GM21737 (cell line): ENCODE data around the gene RIMBP3B.
"Not testable (repeated sequence)": the region's sequence is repeated elsewhere in the genome, so short reads cannot be mapped to it uniquely, and the experiment has no call there.

Experiments
- ATAC-seq: cut with Tn5 transposase; IDR thresholded peaks from one replicate; pipeline ENCODE4 v1.9.1; 2021; ENCODE audit warnings: mild to moderate bottlenecking, moderate library complexity; ENCODE audit not compliant: unreplicated experiment

RIMBP3B gene, protein sequence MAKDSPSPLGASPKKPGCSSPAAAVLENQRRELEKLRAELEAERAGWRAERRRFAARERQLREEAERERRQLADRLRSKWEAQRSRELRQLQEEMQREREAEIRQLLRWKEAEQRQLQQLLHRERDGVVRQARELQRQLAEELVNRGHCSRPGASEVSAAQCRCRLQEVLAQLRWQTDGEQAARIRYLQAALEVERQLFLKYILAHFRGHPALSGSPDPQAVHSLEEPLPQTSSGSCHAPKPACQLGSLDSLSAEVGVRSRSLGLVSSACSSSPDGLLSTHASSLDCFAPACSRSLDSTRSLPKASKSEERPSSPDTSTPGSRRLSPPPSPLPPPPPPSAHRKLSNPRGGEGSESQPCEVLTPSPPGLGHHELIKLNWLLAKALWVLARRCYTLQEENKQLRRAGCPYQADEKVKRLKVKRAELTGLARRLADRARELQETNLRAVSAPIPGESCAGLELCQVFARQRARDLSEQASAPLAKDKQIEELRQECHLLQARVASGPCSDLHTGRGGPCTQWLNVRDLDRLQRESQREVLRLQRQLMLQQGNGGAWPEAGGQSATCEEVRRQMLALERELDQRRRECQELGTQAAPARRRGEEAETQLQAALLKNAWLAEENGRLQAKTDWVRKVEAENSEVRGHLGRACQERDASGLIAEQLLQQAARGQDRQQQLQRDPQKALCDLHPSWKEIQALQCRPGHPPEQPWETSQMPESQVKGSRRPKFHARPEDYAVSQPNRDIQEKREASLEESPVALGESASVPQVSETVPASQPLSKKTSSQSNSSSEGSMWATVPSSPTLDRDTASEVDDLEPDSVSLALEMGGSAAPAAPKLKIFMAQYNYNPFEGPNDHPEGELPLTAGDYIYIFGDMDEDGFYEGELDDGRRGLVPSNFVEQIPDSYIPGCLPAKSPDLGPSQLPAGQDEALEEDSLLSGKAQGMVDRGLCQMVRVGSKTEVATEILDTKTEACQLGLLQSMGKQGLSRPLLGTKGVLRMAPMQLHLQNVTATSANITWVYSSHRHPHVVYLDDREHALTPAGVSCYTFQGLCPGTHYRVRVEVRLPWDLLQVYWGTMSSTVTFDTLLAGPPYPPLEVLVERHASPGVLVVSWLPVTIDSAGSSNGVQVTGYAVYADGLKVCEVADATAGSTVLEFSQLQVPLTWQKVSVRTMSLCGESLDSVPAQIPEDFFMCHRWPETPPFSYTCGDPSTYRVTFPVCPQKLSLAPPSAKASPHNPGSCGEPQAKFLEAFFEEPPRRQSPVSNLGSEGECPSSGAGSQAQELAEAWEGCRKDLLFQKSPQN (N-terminal part only)

DNA sequence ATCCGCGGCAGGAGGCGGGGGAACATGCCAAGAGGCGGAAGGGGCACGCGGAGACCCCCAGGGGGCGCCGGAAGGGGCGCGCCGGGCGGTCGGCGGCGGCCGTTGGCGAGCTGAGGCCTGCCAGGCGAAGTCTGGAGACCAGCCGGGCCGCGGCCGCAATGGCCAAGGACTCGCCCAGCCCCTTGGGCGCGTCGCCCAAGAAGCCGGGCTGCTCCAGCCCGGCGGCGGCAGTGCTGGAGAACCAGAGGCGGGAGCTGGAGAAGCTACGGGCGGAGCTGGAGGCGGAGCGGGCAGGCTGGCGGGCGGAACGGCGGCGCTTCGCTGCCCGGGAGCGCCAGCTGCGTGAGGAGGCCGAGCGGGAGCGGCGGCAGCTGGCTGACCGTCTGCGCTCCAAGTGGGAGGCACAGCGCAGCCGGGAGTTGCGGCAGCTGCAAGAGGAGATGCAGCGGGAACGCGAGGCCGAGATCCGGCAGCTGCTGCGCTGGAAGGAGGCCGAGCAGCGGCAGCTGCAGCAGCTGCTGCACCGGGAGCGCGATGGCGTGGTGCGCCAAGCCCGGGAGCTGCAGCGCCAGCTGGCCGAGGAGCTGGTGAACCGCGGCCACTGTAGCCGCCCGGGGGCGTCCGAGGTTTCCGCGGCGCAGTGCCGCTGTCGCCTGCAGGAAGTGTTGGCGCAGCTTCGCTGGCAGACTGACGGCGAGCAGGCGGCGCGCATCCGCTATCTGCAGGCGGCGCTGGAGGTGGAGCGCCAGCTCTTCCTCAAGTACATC is at the start of gene RIMBP3B:
TSS of gene RIMBP3B (plus strand) at position 51 of the 767 bp plus-strand sequence. CDS start at position 159, 108 bp downstream.
- ATAC-seq, result peak; percentile 84

DNA sequence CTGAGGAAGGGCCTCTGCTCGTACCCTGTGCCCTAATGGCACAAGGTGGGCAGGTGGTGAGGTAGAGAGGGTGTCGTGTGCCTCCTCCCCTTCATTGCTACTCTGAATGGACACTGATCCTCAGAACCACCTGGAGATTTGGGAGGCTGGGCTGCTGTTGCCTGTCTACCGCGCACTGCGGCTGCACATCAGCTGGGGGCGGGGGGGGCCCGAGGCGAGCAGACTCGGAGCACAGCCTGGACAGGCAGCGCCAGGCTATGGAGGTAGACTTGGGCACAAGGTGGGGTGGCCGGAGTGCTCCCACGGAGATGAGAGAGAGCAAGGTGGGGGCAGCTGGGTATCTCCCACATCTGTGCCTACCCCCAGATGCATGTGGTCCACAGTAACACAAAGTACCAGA is 26.0 kb upstream of the RIMBP3B start:
- not testable (repeated sequence) for ATAC-seq

- ATAC-seq, result not testable (repeated sequence)
These were observed 23.0 kb upstream of the RIMBP3B start for GRCh38 chr22:21360525-21360924.

GRCh38 chr22:21362473-21362872 is 21.1 kb upstream of the RIMBP3B start:
- ATAC-seq, result not testable (repeated sequence)

- not testable (repeated sequence) for ATAC-seq
These were observed 20.5 kb upstream of the RIMBP3B start for GRCh38 chr22:21363061-21363460.

GRCh38 chr22:21363803-21364202 is 19.7 kb upstream of the RIMBP3B start:
- not testable (repeated sequence) for ATAC-seq

DNA sequence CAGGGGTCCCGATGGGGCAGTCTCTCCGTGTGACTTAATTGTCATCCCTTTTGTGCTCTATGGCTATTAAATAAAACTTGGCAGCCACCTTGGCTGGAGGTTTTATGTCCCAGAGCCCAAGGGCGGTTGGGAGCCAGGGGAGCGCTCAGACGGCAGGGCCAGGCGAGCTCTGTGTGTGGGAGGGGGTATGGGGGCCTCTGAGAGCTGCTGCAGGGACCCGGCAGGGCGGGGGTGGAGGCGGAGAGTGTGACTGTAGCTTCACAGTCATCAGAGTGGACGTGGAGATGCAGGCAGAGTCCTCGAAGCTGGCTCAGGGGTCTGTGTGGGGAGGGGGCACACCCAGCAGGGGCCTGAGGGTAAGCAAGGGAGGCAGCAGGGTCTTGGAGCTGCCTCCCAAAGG is 19.2 kb upstream of the RIMBP3B start:
- not testable (repeated sequence) for ATAC-seq

GRCh38 chr22:21365337-21365736 is 18.2 kb upstream of the RIMBP3B start:
- ATAC-seq, result not testable (repeated sequence)

DNA sequence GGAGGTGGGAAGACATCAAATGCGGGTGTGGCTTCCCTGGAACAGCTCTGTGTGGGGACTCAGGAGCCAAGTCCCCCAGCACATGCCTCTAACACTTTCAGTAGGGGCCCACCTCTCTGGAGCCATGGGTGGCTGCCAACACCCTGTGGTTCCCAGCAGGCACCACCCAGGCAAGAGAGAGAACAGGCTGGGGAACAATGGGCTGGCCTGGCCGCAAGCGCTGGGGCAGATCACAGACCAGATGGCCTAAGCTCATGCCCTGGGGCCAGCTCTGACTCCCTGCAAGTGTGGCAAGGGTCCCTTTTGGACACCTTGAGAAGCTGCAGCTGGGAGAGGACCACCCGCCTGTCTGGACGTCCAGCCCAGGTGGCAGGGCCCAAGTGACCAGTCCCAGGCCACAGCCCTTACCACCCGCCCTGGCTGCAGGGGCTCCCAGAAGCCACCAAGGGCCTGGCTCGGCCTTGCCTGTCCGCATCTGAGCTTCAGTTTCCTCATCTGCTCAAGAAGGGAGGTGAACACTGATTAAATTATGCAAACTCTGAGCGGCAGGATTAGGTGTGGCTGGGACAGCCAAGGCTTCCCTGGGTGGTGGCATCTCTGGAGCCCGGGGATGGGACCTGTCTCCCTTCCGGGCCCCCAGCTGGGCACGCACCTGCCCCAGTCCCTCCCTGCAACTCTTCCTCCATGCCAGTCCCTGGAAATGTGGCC is 14.8 kb upstream of the RIMBP3B start:
- ATAC-seq, result not testable (repeated sequence)

GRCh38 chr22:21375880-21376279 is 7.7 kb upstream of the RIMBP3B start:
- ATAC-seq, result not testable (repeated sequence)

DNA sequence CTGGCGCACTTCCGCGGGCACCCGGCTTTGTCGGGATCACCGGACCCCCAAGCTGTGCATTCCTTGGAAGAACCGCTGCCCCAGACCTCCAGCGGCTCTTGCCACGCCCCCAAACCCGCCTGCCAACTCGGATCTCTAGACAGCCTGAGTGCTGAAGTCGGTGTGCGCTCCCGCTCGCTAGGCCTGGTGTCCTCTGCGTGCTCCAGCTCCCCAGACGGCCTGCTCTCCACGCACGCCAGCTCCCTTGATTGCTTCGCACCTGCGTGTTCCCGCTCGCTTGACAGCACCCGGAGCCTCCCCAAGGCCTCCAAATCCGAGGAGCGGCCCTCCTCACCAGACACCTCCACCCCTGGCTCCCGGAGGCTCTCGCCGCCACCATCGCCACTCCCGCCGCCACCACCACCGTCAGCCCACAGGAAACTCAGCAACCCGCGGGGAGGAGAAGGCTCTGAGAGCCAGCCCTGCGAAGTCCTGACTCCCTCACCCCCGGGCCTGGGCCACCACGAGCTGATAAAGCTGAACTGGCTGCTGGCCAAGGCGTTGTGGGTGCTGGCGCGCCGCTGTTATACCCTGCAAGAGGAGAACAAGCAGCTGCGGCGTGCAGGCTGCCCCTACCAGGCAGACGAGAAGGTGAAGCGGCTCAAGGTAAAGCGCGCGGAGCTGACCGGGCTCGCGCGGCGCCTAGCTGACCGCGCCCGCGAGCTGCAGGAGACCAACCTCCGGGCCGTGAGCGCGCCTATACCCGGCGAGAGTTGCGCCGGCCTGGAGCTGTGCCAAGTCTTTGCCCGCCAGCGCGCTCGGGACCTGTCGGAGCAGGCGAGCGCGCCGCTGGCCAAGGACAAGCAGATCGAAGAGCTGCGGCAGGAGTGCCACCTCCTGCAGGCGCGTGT is 1.2 kb downstream of the RIMBP3B start:
- peak; percentile 18 for ATAC-seq

DNA sequence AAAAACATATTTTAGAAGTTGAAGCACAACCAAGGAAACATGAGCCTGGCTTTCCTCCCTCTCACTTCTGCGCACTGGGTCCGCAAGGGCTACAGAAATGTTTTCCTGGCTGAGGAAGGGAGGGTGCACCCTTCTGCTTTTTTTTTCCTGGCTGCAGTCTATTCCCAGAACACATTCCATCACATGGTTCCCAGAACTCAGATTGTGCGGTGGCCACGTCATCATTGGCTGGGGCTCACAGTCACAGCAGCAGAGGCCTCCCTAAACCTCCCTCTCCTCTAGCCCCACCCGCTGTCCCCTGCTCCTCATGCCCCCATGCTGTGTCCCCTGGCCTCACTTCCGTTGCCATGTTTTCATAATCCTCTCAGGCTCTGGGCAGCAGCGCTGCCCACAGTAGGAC is 5.9 kb downstream of the RIMBP3B start:
- not testable (repeated sequence) for ATAC-seq

DNA sequence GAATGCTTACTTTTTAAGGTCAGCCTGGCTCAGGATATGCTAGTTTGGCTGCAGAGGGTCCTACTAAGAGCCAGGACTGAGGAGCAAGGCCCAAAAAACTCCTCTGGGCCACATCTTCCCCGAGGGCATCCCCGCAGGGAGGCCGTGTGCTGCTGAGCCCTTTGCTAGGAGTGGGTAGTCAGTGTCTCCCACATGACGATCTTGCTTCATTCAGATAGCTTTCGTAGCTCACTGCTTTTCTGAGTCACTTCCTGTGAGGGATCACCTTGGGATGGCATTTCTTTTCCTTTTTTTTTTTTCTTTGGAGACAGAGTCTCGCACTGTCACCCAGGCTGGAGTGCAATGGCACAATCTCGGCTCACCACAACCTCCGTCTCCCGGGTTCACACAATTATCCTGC is 6.5 kb downstream of the RIMBP3B start:
- not testable (repeated sequence) for ATAC-seq

- ATAC-seq, result not testable (repeated sequence)
These were observed 11.1 kb downstream of the RIMBP3B start for GRCh38 chr22:21394613-21395012.

DNA sequence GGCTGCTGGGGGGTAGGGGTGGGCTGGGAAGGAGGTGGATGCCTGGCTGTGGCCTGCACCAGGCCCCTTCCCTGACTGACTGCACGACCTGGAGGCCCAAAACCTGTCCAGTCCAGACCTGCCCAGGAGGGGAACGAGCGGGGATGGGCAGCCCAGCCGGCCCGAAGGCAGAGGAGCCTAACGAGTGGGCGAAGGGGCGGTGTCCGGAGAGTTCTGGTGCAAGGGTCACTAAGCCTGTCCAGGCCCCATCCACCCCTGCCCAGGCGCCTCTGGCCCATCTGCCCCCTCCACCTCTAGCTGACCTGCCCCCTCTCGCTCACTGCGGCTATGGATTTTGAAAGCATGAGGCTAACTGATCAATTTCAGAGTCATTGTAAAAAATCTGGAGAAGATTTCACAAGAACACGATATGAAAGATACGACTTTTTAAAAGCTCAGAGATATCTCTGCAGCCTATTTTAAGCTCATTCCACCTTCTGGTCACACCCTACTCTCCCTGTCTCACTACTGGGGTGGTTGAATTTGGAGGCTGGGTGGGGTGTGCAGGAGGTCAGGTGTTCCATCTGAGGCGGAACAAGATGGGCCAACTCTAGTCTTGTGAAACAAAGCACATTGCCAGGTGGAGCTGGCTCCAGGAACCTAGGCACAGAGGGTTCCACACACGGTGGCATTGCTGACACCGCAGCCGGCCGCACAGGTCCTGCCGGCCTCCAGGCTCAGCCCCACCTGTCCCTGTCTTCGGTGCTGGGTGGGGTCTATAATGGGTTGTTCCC is 17.8 kb downstream of the RIMBP3B start:
- not testable (repeated sequence) for ATAC-seq

GRCh38 chr22:21402763-21403314 is 19.3 kb downstream of the RIMBP3B start:
- not testable (repeated sequence) for ATAC-seq

DNA sequence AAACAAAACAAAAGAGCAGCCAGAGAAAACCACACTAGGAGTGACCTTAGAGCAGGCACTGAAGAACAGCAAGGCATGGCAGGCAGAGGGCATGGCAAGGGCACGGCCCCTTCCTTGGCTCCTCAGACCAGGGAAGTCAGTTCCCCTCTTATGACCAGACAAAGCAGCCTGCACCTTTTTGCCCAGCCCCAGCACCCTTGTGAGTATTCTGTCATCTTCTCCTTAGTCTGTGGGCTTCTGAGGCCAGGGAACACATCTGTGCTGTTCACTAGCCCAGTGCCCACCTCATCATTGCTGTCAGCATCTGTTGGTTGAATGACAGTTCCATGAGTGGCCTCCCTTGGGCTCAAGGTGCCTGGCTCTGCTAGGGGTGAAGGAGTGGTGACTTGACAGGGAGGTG is 23.6 kb downstream of the RIMBP3B start:
- ATAC-seq, result not testable (repeated sequence)
